SIG-M5 treated with dmso at 0.1 percent for 504 hours (cell line): ENCODE data around the gene EXOC2.
"Not testable (repeated sequence)": the region's sequence is repeated elsewhere in the genome, so short reads cannot be mapped to it uniquely, and the experiment has no call there.

ENCODE experiments used
- DNase-seq: peaks from one replicate; lab custom pipeline; 2025; ENCODE audit not compliant: unreplicated experiment; lab: John Stamatoyannopoulos, UW

EXOC2 gene

DNA sequence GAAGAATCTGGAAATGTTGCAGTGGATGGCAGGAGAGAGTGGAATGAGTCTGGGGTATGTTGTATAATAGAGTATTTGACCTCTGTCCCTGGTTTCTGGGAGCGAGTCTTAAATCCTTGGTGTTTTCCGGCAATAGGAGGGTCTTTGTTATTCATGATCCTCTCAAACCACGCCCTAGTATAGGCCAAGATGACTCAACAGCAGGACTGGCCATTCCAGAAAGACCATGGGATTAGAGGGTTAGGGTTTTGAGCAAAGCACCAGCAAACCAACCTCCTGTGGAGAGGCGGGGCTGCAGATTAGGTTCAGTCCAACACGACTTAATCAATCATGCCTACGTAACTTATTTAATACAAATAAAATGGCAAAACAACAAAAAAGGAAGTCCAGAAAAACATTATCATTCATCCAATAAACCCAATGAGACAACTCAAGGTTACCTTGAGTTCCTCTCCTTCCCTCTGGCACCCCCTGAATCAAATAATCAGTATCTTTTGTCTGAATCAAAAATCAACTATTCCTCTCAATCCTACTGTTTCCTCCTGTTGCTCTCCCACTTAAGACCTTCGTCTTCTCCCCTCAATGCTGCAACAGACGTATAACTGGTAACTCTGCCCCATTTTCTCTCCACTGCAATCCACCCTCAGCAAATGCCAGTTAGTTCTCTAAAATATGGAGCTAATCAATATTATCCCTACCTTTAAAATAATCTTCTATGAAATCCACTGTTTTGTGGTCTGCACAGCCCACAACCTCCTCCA, 51.5 kb downstream of the EXOC2 start:
- no peak for DNase-seq

GRCh38 chr6:636488-636887, 56.5 kb downstream of the EXOC2 start:
- DNase-seq = no peak

GRCh38 chr6:635233-635632, 57.7 kb downstream of the EXOC2 start:
- DNase-seq = no peak

DNA sequence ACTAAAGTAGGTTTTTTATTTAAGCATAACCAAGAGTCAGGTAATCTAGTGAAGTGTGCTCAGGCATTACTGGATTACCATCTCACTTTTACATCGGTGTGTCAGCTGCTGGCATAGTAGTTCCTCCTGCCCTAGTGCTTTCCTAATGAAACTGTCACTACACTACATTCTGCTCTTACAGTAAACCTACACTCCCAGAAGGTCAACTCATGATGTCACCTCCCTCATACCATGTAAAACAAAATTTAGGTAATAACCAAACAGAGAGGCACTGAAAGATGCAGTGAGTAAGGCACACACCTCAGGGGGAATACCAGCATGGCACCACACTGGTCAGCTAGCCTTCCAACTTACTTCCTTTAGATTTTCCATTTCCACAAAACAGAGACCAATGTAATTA, 59.3 kb downstream of the EXOC2 start:
- DNase-seq = no peak

GRCh38 chr6:628766-629165, 64.2 kb downstream of the EXOC2 start:
- no peak for DNase-seq

DNA sequence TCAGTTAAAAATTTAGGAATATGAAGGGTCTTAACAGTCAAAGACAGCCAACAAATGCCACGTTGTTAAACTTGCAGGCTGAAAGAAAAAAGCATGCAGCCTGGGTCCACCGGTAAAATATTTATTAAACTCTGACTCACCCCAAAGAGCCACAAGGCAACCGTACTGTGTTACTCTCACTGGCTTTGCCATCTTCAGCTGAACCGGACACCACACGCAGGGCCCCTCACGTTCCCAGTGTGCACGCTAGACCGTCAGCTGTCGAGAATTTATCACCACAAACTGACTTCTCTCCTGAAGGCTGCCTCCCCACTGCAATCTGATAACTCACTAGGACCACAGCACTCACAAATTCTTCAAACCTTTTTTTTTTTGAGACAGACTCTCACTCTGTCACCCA, 66.7 kb downstream of the EXOC2 start:
- no peak for DNase-seq

DNA sequence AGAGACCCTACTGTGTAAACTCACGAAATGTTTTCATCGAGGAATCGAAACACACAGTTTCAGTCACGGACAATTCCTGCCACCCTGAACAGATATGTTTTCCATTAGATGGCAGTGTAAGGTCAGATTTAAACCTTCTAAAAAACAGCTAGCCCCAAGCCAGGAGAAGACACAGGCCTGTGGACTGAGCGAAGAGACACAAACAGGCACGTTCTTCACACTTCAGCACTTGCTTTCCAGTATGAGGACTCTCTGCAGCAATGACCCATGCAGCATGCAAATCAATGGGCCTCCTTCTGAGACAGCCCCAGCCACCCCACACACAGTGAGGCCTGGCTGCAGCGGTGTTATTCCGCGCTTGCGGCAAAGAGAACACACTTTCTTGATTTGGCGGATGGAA, 68.0 kb downstream of the EXOC2 start:
- DNase-seq = no peak

DNA sequence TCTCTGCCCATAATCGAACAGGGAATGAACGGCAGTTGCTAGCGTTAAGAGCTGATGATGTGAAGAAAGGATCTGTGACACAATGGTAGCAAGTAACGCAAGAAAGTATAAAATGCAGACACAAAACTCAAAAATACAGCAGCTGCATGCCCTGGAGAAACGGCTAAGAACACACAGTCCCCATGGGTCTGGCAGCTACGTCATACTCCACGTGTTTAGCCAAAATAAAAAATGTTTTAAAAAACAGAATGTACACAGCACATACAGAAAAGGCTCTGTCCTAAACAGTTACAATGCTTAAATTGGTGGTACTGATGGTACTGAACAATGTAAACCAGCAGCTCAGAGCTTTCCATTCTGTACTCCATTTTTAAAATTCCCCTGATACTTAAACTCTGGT, 70.5 kb downstream of the EXOC2 start:
- DNase-seq = no peak

DNA sequence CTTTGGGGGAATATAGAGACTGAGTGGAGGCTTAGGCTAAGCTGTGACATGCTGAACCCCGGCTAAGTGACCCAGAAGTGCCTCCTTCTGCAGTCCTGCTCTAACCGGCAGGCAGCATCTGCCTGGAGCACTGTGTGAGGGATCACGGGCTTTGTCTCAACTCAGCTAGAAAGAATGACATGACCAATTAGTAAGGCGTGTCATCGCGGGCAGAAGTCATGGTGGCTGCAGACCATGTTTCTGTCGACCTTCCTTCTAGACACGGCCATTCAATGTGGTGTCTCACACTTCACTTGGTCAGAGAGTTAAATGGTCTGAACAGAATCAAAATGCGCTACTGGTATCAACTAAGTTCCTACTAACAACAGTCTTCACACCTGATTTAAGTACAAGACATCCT, 71.0 kb downstream of the EXOC2 start:
- no peak for DNase-seq

GRCh38 chr6:620950-621349, 72.0 kb downstream of the EXOC2 start:
- DNase-seq = no peak

DNA sequence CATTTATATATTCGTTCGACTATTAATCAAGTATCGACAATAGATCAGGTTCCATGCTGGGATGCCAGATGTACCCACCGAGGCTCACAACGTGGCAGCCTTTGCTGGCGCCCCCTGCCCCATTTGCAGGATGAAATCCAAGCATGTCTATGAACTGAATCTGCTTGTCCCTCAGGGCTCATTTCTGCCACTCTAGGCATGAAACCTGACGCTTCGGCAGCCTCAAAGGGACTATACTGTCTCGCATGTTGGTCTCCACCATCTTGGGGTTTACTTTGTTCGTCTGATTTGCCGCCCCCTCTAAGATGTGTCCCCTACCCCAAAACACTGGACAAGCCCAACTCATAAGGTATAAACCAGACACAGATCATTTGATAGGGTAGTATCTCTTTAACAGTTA, 72.8 kb downstream of the EXOC2 start:
- no peak for DNase-seq

DNA sequence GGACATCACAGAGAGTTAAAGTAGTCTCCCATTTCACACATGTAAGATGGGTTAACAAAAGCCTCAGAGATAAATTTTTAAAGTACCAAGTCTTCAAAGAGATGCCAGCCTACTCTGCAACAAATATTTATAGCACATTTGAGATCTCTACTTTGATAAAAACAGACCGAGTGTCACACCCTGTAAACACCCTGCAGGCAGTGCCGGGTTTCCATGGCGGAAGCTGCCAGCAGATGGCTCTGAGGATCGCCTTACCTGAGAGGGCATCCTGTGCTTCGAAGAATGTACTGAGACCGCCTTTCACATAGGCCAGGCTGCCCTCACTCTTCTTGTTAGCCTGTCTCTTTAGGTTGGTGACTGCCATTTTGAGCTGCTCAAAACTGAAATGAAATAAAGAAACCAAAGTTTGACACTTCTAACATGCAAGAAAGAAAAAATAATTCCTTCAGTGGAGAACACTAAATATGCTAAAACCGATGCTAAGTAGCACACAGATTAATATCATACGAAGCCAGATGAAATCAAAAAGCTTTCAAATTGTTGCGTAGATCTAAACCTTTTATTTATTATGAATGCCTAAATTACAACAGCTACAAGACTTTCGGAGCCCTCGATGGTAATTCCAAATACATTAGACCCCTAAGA, 75.4 kb downstream of the EXOC2 start:
- peak; percentile 21 for DNase-seq

- no peak for DNase-seq
Observed at GRCh38 chr6:613981-614380, 79.0 kb downstream of the EXOC2 start.

- no peak for DNase-seq
Observed at GRCh38 chr6:611928-612327, 81.0 kb downstream of the EXOC2 start.

- DNase-seq = peak; percentile 41
Observed at GRCh38 chr6:610882-611281, 82.1 kb downstream of the EXOC2 start.

- DNase-seq = no peak
Observed at GRCh38 chr6:609905-610304, 83.0 kb downstream of the EXOC2 start.

GRCh38 chr6:606829-607379, 86.0 kb downstream of the EXOC2 start:
- no peak for DNase-seq

DNA sequence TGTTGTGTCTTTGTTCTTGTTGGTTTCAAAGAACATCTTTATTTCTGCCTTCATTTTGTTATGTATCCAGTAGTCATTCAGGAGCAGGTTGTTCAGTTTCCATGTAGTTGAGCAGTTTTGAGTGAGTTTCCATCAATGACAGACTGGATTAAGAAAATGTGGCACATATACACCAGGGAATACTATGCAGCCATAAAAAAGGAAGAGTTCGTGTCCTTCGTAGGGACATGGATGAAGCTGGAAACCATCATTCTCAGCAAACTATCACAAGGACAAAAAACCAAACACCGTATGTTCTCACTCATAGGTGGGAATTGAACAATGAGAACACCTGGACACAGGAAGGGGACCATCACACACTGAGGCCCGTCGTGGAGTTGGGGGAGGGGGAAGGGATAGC, 87.0 kb downstream of the EXOC2 start:
- not testable (repeated sequence) for DNase-seq

- DNase-seq = no peak
Observed at GRCh38 chr6:604579-604978, 88.4 kb downstream of the EXOC2 start.

- no peak for DNase-seq
Observed at GRCh38 chr6:603265-603664, 89.7 kb downstream of the EXOC2 start.

DNA sequence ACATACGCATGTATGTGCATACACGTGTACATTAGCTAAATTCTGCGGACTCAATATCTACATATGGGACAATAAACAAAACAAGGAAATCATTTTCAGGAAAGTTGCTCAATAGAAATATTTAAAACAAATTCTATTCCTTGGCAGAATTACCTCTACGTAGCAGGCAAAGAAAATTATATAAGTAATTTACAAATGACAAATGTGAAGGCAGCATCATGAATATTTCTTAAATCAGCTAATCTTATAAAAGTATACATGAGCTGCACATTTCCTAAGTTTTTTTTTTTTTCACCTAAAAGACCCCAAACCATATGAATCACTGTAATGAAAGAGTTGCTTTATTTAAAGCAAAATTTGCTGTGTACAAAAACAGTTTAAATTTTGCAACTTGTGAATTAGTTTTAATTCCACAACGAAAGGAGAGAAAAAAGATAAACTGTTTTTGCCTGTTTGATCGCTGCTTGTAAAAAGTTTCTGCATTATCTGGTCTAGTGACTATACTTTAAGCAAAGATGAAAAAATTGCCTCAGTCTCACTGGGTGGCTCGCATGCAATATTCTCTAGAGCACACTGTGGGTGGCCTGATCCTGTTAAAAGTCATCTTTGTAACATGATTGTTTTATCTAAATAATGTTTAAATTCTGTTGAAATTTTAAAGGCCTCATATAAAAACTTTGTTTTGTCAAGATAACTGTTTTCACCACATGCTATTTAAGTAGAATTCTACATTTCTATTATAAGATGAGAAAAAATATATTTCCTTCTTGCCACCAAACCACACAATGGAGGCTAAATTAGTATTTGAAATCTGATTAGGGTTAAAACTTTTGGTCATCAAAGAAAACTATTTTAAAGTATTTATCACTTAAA, 93.1 kb downstream of the EXOC2 start:
- no peak for DNase-seq

GRCh38 chr6:593907-594212, 99.1 kb downstream of the EXOC2 start:
- no peak for DNase-seq
